ENCODE results near the gene CPT1C.

CPT1C gene

GRCh38 chr19:49749771-49750170 lies 58.9 kb downstream of the CPT1C start:
- Histone ChIP-seq H3K36me3 (ENCODE audit: low read depth) (no peaks in the 10 kb centered on the region), H3K27ac (ENCODE audit: poor library complexity, severe bottlenecking) (no peak overlapping the region), H3K27me3 (ENCODE audit: insufficient read depth, poor library complexity, severe bottlenecking) (no peaks in the 10 kb centered on the region), H3K9me3 (ENCODE audit: severe bottlenecking) (peaks cover 5% of the 10 kb centered on the region), H3K4me3 (ENCODE audit: severe bottlenecking) (no peak overlapping the region), H3K4me1 (ENCODE audit: insufficient read depth, poor library complexity, severe bottlenecking) (no peaks in the 10 kb centered on the region)
- DNase-seq (ENCODE audit: low spot score), result no peak
- ATAC-seq (ENCODE audit: low read depth), result no peak
- TF ChIP-seq, protein P1, sequence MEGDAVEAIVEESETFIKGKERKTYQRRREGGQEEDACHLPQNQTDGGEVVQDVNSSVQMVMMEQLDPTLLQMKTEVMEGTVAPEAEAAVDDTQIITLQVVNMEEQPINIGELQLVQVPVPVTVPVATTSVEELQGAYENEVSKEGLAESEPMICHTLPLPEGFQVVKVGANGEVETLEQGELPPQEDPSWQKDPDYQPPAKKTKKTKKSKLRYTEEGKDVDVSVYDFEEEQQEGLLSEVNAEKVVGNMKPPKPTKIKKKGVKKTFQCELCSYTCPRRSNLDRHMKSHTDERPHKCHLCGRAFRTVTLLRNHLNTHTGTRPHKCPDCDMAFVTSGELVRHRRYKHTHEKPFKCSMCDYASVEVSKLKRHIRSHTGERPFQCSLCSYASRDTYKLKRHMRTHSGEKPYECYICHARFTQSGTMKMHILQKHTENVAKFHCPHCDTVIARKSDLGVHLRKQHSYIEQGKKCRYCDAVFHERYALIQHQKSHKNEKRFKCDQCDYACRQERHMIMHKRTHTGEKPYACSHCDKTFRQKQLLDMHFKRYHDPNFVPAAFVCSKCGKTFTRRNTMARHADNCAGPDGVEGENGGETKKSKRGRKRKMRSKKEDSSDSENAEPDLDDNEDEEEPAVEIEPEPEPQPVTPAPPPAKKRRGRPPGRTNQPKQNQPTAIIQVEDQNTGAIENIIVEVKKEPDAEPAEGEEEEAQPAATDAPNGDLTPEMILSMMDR (IDR thresholded peaks at IDR 0.05; ENCODE audit: poor library complexity, severe bottlenecking), result no peak

DNA sequence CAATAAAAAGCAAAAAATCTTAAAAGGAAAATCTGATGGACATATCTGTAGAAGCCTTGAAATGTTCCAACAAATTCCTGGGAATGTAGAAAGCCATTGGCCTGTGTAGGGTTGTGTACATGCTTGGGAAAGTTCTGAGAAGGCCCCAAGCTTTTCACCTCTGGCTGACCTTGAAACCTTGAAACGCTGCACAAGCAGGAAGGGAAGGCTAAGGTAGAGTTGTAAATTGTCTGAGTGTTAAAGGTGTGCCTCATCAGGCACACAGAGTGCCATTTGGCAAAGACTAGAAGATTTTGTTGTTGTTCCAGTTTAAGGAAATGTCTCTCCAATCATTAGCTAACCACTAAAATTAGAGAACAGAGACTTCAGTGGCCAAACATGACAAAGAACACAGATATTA lies 61.8 kb downstream of the CPT1C start:
- no peaks in the 10 kb centered on the region for H3K36me3 ChIP-seq (ENCODE audit: low read depth)
- ATAC-seq (ENCODE audit: low read depth) (no peak), DNase-seq (ENCODE audit: low spot score) (no peak)
- TF ChIP-seq, protein P1 (IDR thresholded peaks at IDR 0.05; ENCODE audit: poor library complexity, severe bottlenecking), result no peak
- no peak overlapping the region for H3K27ac ChIP-seq (ENCODE audit: poor library complexity, severe bottlenecking)
- H3K9me3 ChIP-seq (ENCODE audit: severe bottlenecking), result peaks cover 11% of the 10 kb centered on the region
- no peak overlapping the region for H3K4me3 ChIP-seq (ENCODE audit: severe bottlenecking)
- H3K27me3 ChIP-seq (ENCODE audit: insufficient read depth, poor library complexity, severe bottlenecking), result no peaks in the 10 kb centered on the region
- no peaks in the 10 kb centered on the region for H3K4me1 ChIP-seq (ENCODE audit: insufficient read depth, poor library complexity, severe bottlenecking)

- Histone ChIP-seq H3K9me3 (ENCODE audit: severe bottlenecking) (peaks cover 11% of the 10 kb centered on the region), H3K36me3 (ENCODE audit: low read depth) (no peaks in the 10 kb centered on the region), H3K4me3 (ENCODE audit: severe bottlenecking) (no peak overlapping the region), H3K27me3 (ENCODE audit: insufficient read depth, poor library complexity, severe bottlenecking) (no peaks in the 10 kb centered on the region), H3K4me1 (ENCODE audit: insufficient read depth, poor library complexity, severe bottlenecking) (no peaks in the 10 kb centered on the region), H3K27ac (ENCODE audit: poor library complexity, severe bottlenecking) (peak overlapping the region; percentile 20)
- DNase-seq (ENCODE audit: low spot score) (no peak), ATAC-seq (ENCODE audit: low read depth) (no peak)
- TF ChIP-seq, protein P1 (IDR thresholded peaks at IDR 0.05; ENCODE audit: poor library complexity, severe bottlenecking), result no peak
These were observed 65.0 kb downstream of the CPT1C start for GRCh38 chr19:49755956-49756355.

- Histone ChIP-seq H3K4me1 (ENCODE audit: insufficient read depth, poor library complexity, severe bottlenecking) (no peaks in the 10 kb centered on the region), H3K36me3 (ENCODE audit: low read depth) (no peaks in the 10 kb centered on the region), H3K27ac (ENCODE audit: poor library complexity, severe bottlenecking) (peak overlapping the region; percentile 23), H3K4me3 (ENCODE audit: severe bottlenecking) (no peak overlapping the region), H3K9me3 (ENCODE audit: severe bottlenecking) (peaks cover 6% of the 10 kb centered on the region), H3K27me3 (ENCODE audit: insufficient read depth, poor library complexity, severe bottlenecking) (no peaks in the 10 kb centered on the region)
- DNase-seq (ENCODE audit: low spot score) (no peak), ATAC-seq (ENCODE audit: low read depth) (peak; percentile 51; the same call in 2 of the 3 replicates)
- TF ChIP-seq, protein P1 (IDR thresholded peaks at IDR 0.05; ENCODE audit: poor library complexity, severe bottlenecking), result no peak
These were observed 67.4 kb downstream of the CPT1C start for GRCh38 chr19:49758292-49758691.

- no peak for ATAC-seq (ENCODE audit: low read depth)
- H3K4me3 ChIP-seq (ENCODE audit: severe bottlenecking), result no peak overlapping the region
- no peak overlapping the region for H3K27ac ChIP-seq (ENCODE audit: poor library complexity, severe bottlenecking)
- H3K9me3 ChIP-seq (ENCODE audit: severe bottlenecking), result peaks cover under 1% of the 10 kb centered on the region
- H3K36me3 ChIP-seq (ENCODE audit: low read depth), result no peaks in the 10 kb centered on the region
- no peak for DNase-seq (ENCODE audit: low spot score)
- H3K4me1 ChIP-seq (ENCODE audit: insufficient read depth, poor library complexity, severe bottlenecking), result peaks cover 8% of the 10 kb centered on the region
- TF ChIP-seq, protein P1 (IDR thresholded peaks at IDR 0.05; ENCODE audit: poor library complexity, severe bottlenecking), result no peak
- H3K27me3 ChIP-seq (ENCODE audit: insufficient read depth, poor library complexity, severe bottlenecking), result no peaks in the 10 kb centered on the region
These were observed 70.3 kb downstream of the CPT1C start for GRCh38 chr19:49761249-49761624.
